Measurements from ENCODE around the gene ADARB2.

- TF ChIP-seq CTCF (IDR thresholded peaks at IDR 0.05) (no peak), MAX (IDR thresholded peaks at IDR 0.05; ENCODE audit: low read depth) (no peak), CHD2 (IDR thresholded peaks at IDR 0.05; ENCODE audit: low read length, partially characterized antibody) (no peak), TAF1 (IDR thresholded peaks at IDR 0.05; ENCODE audit: borderline replicate concordance, low read depth, low read length) (no peak), TCF12 (IDR thresholded peaks at IDR 0.05) (no peak), POLR2AphosphoS5 (IDR thresholded peaks at IDR 0.05; ENCODE audit: low read depth, low read length) (no peak), SMC3 (IDR thresholded peaks at IDR 0.05; ENCODE audit: low read depth, low read length) (no peak), PBX3 (IDR thresholded peaks at IDR 0.05) (no peak), REST (IDR thresholded peaks at IDR 0.05; ENCODE audit: low read depth, low read length) (no peak), MEF2A (IDR thresholded peaks at IDR 0.05; ENCODE audit: borderline replicate concordance, low read depth) (no peak), RXRA (IDR thresholded peaks at IDR 0.05; ENCODE audit: borderline replicate concordance, low read depth) (no peak)
- TF ChIP-seq, protein P1, sequence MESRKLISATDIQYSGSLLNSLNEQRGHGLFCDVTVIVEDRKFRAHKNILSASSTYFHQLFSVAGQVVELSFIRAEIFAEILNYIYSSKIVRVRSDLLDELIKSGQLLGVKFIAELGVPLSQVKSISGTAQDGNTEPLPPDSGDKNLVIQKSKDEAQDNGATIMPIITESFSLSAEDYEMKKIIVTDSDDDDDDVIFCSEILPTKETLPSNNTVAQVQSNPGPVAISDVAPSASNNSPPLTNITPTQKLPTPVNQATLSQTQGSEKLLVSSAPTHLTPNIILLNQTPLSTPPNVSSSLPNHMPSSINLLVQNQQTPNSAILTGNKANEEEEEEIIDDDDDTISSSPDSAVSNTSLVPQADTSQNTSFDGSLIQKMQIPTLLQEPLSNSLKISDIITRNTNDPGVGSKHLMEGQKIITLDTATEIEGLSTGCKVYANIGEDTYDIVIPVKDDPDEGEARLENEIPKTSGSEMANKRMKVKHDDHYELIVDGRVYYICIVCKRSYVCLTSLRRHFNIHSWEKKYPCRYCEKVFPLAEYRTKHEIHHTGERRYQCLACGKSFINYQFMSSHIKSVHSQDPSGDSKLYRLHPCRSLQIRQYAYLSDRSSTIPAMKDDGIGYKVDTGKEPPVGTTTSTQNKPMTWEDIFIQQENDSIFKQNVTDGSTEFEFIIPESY (IDR thresholded peaks at IDR 0.05; ENCODE audit: borderline replicate concordance, low read depth), result no peak
Measured at GRCh38 chr10:1280466-1281404, 456.6 kb downstream of the ADARB2 start.
